C4-2B (cell line): ENCODE results near the gene ZBTB11.
"Not testable (repeated sequence)": the region's sequence is repeated elsewhere in the genome, so short reads cannot be mapped to it uniquely, and the experiment has no call there.

Experiments
- H3K27ac ChIP-seq: fragments of 450-650 bp; 2 replicates; pipeline ENCODE4 v1.5.1; 2017
- ZFX ChIP-seq: fragments of 450-650 bp; IDR thresholded peaks from 2 replicates; pipeline ENCODE4 v1.6.1; 2017
- TF ChIP-seq, protein P1 (sequence below): fragments of 450-650 bp; conservative IDR thresholded peaks from 2 replicates; pipeline ENCODE4 v1.5.1; 2017; ENCODE audit warnings: mild to moderate bottlenecking

The ZBTB11 gene

GRCh38 chr3:101618726-101619125 is 58.2 kb downstream of the ZBTB11 start:
- H3K27ac ChIP-seq: no peak overlapping the region
- TF ChIP-seq, protein P1, sequence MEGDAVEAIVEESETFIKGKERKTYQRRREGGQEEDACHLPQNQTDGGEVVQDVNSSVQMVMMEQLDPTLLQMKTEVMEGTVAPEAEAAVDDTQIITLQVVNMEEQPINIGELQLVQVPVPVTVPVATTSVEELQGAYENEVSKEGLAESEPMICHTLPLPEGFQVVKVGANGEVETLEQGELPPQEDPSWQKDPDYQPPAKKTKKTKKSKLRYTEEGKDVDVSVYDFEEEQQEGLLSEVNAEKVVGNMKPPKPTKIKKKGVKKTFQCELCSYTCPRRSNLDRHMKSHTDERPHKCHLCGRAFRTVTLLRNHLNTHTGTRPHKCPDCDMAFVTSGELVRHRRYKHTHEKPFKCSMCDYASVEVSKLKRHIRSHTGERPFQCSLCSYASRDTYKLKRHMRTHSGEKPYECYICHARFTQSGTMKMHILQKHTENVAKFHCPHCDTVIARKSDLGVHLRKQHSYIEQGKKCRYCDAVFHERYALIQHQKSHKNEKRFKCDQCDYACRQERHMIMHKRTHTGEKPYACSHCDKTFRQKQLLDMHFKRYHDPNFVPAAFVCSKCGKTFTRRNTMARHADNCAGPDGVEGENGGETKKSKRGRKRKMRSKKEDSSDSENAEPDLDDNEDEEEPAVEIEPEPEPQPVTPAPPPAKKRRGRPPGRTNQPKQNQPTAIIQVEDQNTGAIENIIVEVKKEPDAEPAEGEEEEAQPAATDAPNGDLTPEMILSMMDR: no peak
- no peak for TF ChIP-seq ZFX

DNA sequence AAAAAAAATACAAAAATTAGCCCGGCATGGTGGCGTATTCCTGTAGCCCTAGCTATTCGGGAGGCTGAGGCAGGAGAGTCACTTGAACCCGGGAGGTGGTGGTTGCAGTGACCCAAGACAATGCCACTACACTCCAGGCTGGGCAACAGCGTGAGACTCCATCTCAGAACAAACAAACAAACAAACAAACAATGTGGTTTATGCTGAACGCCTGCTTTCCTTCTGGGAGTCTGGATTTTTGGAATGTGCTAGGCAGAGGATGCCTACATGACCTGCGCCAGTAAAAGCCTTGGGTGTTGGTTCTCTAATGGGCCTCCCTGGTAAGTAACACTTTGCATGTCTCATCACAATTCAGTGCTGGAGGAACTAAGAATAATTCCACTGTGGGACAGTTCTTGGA is 59.5 kb downstream of the ZBTB11 start:
- no peak for TF ChIP-seq ZFX
- TF ChIP-seq, protein P1: no peak
- no peak overlapping the region for H3K27ac ChIP-seq

DNA sequence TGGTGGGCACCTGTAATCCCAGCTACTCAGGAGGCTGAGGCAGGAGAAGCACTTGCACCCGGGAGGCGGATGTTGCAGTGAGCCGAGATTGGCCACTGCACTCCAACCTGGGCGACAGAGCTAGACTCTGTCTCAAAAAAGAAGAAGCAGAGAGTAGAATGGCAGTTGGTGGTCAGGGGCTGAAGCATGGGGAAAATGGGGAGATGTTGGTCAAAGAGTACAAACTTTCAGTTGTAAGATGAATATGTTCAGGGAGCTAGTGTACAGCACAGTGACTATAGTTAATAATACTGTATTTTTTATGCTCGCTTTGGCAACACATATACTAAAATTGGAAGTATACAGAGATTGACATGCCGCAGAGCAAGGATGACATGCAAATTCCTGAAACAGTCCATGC is 61.4 kb downstream of the ZBTB11 start:
- TF ChIP-seq, protein P1: no peak
- no peak for TF ChIP-seq ZFX
- no peak overlapping the region for H3K27ac ChIP-seq

- H3K27ac ChIP-seq: not testable (repeated sequence)
Measured at GRCh38 chr3:101613014-101613413, 63.9 kb downstream of the ZBTB11 start.

DNA sequence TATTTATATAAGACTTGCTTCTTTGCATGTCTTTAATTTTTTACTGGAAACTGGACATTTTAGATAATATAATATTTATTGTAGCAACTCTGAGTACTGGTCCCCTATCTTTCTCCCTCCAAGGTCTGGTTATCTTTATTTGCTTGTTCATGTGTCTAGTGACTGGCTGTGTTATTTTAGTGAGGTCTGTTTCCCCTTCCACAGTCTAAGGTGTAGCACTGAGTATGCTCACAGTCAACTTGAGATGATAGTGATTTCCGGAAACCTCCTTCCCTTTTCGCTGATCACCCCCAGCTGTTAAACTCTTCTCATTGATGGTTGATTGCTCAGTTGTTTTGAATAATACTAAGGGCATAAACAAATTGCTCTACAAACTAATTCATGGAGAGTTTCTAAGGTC is 65.9 kb downstream of the ZBTB11 start:
- H3K27ac ChIP-seq: no peak overlapping the region
- TF ChIP-seq, protein P1: no peak
- TF ChIP-seq ZFX: no peak

DNA sequence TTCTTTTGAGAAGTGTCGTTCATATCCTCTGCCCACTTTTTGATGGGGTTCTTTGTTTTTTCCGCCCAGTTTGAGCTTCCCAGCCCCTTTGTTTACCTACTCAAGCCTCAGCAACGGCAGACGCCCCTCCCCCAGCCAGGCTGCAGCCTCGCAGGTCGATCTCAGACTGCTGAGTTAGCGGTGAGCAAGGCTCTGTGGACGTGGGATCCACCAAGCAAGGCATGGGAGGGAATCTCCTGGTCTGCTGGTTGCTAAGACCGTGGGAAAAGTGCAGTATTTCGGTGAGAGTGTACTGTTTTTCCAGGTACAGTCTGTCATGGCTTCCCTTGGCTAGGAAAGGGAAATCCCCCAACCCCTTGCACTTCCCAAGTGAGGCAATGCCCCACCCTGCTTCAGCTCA is 71.5 kb downstream of the ZBTB11 start:
- not testable (repeated sequence) for H3K27ac ChIP-seq

GRCh38 chr3:101603184-101603583 is 73.7 kb downstream of the ZBTB11 start:
- TF ChIP-seq, protein P1: no peak
- no peak for TF ChIP-seq ZFX
- no peak overlapping the region for H3K27ac ChIP-seq

- H3K27ac ChIP-seq: no peak overlapping the region
- TF ChIP-seq, protein P1: no peak
- no peak for TF ChIP-seq ZFX
Measured at GRCh38 chr3:101602731-101603130, 74.2 kb downstream of the ZBTB11 start.
